ENCODE data around the gene DNAJA3. TPM values are rescaled to one million over a fixed set of nuclear protein-coding genes. Genes with fewer than 3 reads are reported as not detected.
A peak's percentile ranks its signal among the peaks of the same experiment; 100 is the strongest.

The DNAJA3 gene
- total and polyA plus RNA-seq, 10 of the 15 experiments (the other 5 are each of a cell fraction or from before 2014, with no cell fraction given) = 8.4 to 141 (median 60.8) TPM

DNA sequence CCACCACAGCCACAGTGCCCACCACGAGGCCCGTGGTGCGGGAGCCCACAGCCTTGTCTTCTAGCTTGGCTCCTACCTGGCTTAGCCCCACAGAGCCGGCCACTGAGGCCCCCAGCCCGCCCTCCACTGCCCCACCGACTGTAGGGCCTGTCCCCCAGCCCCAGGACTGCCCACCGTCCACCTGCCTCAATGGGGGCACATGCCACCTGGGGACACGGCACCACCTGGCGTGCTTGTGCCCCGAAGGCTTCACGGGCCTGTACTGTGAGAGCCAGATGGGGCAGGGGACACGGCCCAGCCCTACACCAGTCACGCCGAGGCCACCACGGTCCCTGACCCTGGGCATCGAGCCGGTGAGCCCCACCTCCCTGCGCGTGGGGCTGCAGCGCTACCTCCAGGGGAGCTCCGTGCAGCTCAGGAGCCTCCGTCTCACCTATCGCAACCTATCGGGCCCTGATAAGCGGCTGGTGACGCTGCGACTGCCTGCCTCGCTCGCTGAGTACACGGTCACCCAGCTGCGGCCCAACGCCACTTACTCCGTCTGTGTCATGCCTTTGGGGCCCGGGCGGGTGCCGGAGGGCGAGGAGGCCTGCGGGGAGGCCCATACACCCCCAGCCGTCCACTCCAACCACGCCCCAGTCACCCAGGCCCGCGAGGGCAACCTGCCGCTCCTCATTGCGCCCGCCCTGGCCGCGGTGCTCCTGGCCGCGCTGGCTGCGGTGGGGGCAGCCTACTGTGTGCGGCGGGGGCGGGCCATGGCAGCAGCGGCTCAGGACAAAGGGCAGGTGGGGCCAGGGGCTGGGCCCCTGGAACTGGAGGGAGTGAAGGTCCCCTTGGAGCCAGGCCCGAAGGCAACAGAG, 43.5 kb upstream of the DNAJA3 start:
- ChIA-PET CTCF (interaction anchor here (0.6 kb wide), 1 partner anchor 21 kb away, joined by 3 read pairs; no protein-coding TSS in a partner anchor), RAD21 (ENCODE audit: unreplicated experiment) (no interaction called here), SMC1A (ENCODE audit: uncharacterized antibody, unreplicated experiment) (no interaction called here), POLR2A (no interaction called here)
- Histone ChIP-seq H3K4me3 (no peak overlapping the region), H3K9me3 (replicated peaks; ENCODE audit: control insufficient read depth, insufficient read depth, low read length) (no peaks in the 10 kb centered on the region), H2AFZ (ENCODE audit: control insufficient read depth, low read depth, low read length) (no peak overlapping the region), H3K27ac (ENCODE audit: control insufficient read depth, insufficient read depth) (no peak overlapping the region), H3K27me3 (replicated peaks in 1 of 2; ENCODE audit: control insufficient read depth in 2 of 2, insufficient read depth in 2 of 2, low read length in 1 of 2) (no peaks in the 10 kb centered on the region), H3K36me3 (ENCODE audit: control insufficient read depth in 2 of 2, insufficient read depth in 2 of 2, low read length in 1 of 2) (peaks cover 0 to 11% of the 10 kb centered on the region in 2 experiments; a peak in 3 of 4 replicates), H3K79me2 (ENCODE audit: control insufficient read depth, insufficient read depth, low read length) (no peaks in the 10 kb centered on the region), H3K4me1 (ENCODE audit: control insufficient read depth, insufficient read depth, low read length) (no peaks in the 10 kb centered on the region), H3K9ac (ENCODE audit: control insufficient read depth, insufficient read depth, low read length) (no peak overlapping the region), H4K20me1 (ENCODE audit: control insufficient read depth, insufficient read depth) (no peaks in the 10 kb centered on the region), H3K4me2 (ENCODE audit: control insufficient read depth, insufficient read depth) (no peak overlapping the region)
- WGBS (ENCODE audit: insufficient coverage, insufficient replicate concordance, low lambda C conversion rate, missing lambda C conversion rate) = 98% methylated on average over 53 of the region's 55 CpGs
- FAIRE-seq = no peak
- intact Hi-C loops (cut with micrococcal nuclease; ENCODE audit: unreplicated experiment) = no loop called here
- in situ Hi-C loops (cut with MboI) = no loop called here
- ATAC-seq = no peak
- TF ChIP-seq POLR2A (IDR thresholded peaks at IDR 0.05; ENCODE audit: low read depth, low read length) (peak; percentile 65), CREM (IDR thresholded peaks at IDR 0.05; ENCODE audit: low read depth) (no peak)
- BruUV-seq (replicated peaks) = no TSS peak
- no peak for DNase-seq (ENCODE audit: low read depth, low spot score)

GRCh38 chr16:4382795-4383357, 42.8 kb upstream of the DNAJA3 start:
- WGBS (ENCODE audit: insufficient coverage, insufficient replicate concordance, low lambda C conversion rate, missing lambda C conversion rate) = 94% methylated on average over 14 of the region's 21 CpGs
- in situ Hi-C loops (cut with MboI) = no loop called here

More at GRCh38 chr16:4382795-4383357, 42.8 kb upstream of the DNAJA3 start:
- no TSS peak for BruUV-seq (replicated peaks)
- Histone ChIP-seq H3K4me2 (ENCODE audit: control insufficient read depth, insufficient read depth) (no peak overlapping the region), H3K9ac (ENCODE audit: control insufficient read depth, insufficient read depth, low read length) (no peak overlapping the region), H3K27me3 (replicated peaks in 1 of 2; ENCODE audit: control insufficient read depth in 2 of 2, insufficient read depth in 2 of 2, low read length in 1 of 2) (no peaks in the 10 kb centered on the region), H3K9me3 (replicated peaks; ENCODE audit: control insufficient read depth, insufficient read depth, low read length) (no peaks in the 10 kb centered on the region), H3K79me2 (ENCODE audit: control insufficient read depth, insufficient read depth, low read length) (no peaks in the 10 kb centered on the region), H3K27ac (ENCODE audit: control insufficient read depth, insufficient read depth) (no peak overlapping the region), H3K4me3 (no peak overlapping the region), H3K4me1 (ENCODE audit: control insufficient read depth, insufficient read depth, low read length) (no peaks in the 10 kb centered on the region), H4K20me1 (ENCODE audit: control insufficient read depth, insufficient read depth) (no peaks in the 10 kb centered on the region), H2AFZ (ENCODE audit: control insufficient read depth, low read depth, low read length) (no peak overlapping the region), H3K36me3 (ENCODE audit: control insufficient read depth in 2 of 2, insufficient read depth in 2 of 2, low read length in 1 of 2) (peaks cover 0 to 14% of the 10 kb centered on the region in 2 experiments; a peak in 3 of 4 replicates)
- TF ChIP-seq SMAD1 (IDR thresholded peaks at IDR 0.05; ENCODE audit: low read depth, partially characterized antibody) = no peak
- no peak for TF ChIP-seq YBX1 (IDR thresholded peaks at IDR 0.05)
- TF ChIP-seq, protein P1, sequence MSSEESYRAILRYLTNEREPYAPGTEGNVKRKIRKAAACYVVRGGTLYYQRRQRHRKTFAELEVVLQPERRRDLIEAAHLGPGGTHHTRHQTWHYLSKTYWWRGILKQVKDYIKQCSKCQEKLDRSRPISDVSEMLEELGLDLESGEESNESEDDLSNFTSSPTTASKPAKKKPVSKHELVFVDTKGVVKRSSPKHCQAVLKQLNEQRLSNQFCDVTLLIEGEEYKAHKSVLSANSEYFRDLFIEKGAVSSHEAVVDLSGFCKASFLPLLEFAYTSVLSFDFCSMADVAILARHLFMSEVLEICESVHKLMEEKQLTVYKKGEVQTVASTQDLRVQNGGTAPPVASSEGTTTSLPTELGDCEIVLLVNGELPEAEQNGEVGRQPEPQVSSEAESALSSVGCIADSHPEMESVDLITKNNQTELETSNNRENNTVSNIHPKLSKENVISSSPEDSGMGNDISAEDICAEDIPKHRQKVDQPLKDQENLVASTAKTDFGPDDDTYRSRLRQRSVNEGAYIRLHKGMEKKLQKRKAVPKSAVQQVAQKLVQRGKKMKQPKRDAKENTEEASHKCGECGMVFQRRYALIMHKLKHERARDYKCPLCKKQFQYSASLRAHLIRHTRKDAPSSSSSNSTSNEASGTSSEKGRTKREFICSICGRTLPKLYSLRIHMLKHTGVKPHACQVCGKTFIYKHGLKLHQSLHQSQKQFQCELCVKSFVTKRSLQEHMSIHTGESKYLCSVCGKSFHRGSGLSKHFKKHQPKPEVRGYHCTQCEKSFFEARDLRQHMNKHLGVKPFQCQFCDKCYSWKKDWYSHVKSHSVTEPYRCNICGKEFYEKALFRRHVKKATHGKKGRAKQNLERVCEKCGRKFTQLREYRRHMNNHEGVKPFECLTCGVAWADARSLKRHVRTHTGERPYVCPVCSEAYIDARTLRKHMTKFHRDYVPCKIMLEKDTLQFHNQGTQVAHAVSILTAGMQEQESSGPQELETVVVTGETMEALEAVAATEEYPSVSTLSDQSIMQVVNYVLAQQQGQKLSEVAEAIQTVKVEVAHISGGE (CRISPR knock-in tag; IDR thresholded peaks at IDR 0.05) = no peak
- TF ChIP-seq FOS (IDR thresholded peaks at IDR 0.05; ENCODE audit: borderline replicate concordance, extremely low read depth, insufficient read length) = no peak
- TF ChIP-seq ATF7 (IDR thresholded peaks at IDR 0.05; ENCODE audit: low read depth) = no peak
- no peak for TF ChIP-seq TCF7 (IDR thresholded peaks at IDR 0.05; ENCODE audit: borderline replicate concordance)
- intact Hi-C loops (cut with micrococcal nuclease; ENCODE audit: unreplicated experiment) = no loop called here
- RAD21 ChIA-PET (ENCODE audit: unreplicated experiment) = no interaction called here
- DNase-seq (ENCODE audit: low read depth, low spot score) = no peak
- SMC1A ChIA-PET (ENCODE audit: uncharacterized antibody, unreplicated experiment) = no interaction called here
- CTCF ChIA-PET = no interaction called here
- ATAC-seq = no peak
- POLR2A ChIA-PET = no interaction called here
- FAIRE-seq = no peak

All from GM12878 (cell line).